ENCODE data around the gene CTR9. TPM values are rescaled to one million over a fixed set of nuclear protein-coding genes. Genes with fewer than 3 reads are reported as not detected.

CTR9 gene
- total and polyA plus RNA-seq, 4 donors: 12.5 to 33.4 (median 19.7) TPM

DNA sequence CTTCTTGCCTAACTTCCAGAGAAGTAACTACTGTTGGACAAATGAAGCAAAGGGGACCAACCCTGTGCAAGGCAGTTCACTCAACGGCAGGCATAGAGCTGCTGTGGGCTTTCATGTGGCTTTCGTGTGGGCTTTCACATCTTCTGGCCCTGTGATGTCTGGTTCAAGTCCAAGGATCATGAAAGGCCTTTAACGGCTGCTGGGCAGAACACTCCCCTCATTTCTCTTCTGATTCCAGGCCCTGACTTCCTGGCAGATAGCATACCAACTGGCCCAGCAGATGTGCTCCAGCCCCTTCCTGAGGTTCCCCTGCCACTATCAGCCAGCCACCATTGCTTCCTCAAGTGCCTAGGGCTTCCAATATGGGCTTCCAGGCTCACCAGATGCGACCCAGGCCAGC, 28.7 kb upstream of the CTR9 start:
- Histone ChIP-seq H3K4me3 (ENCODE audit: low read depth in 1 of 3, low read length in 3 of 3) (no peak overlapping the region), H3K27ac (ENCODE audit: low read depth in 1 of 2, low read length in 2 of 2) (no peak overlapping the region), H3K9ac (ENCODE audit: low read depth in 1 of 2, low read length in 2 of 2) (no peak overlapping the region), H3K9me3 (ENCODE audit: control insufficient read depth in 4 of 4, low read length in 3 of 4) (no peaks in the 10 kb centered on the region), H3K36me3 (ENCODE audit: control insufficient read depth in 4 of 4, insufficient read depth in 3 of 4, low read depth in 1 of 4, low read length in 3 of 4) (no peaks in the 10 kb centered on the region), H3K27me3 (ENCODE audit: control insufficient read depth in 4 of 4, insufficient read depth in 4 of 4, low read length in 3 of 4) (no peaks in the 10 kb centered on the region), H3K4me1 (ENCODE audit: control insufficient read depth in 4 of 4, insufficient read depth in 4 of 4, low read length in 3 of 4) (no peaks in the 10 kb centered on the region)
- DNase-seq (ENCODE audit: low spot score): no peak
- 60% methylated on average over 4 of the region's 4 CpGs for WGBS
- no peak for TF ChIP-seq YY1 (IDR thresholded peaks at IDR 0.05)
- no peak for TF ChIP-seq GABPA (IDR thresholded peaks at IDR 0.05 in 1 of 2, conservative IDR thresholded peaks at IDR 0.05 in 1 of 2)
- TF ChIP-seq, protein P1, sequence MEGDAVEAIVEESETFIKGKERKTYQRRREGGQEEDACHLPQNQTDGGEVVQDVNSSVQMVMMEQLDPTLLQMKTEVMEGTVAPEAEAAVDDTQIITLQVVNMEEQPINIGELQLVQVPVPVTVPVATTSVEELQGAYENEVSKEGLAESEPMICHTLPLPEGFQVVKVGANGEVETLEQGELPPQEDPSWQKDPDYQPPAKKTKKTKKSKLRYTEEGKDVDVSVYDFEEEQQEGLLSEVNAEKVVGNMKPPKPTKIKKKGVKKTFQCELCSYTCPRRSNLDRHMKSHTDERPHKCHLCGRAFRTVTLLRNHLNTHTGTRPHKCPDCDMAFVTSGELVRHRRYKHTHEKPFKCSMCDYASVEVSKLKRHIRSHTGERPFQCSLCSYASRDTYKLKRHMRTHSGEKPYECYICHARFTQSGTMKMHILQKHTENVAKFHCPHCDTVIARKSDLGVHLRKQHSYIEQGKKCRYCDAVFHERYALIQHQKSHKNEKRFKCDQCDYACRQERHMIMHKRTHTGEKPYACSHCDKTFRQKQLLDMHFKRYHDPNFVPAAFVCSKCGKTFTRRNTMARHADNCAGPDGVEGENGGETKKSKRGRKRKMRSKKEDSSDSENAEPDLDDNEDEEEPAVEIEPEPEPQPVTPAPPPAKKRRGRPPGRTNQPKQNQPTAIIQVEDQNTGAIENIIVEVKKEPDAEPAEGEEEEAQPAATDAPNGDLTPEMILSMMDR (IDR thresholded peaks at IDR 0.05; ENCODE audit: low read depth, low read length, missing input control): no peak
- no peak for TF ChIP-seq RAD21 (IDR thresholded peaks at IDR 0.05)
- TF ChIP-seq, protein P2, sequence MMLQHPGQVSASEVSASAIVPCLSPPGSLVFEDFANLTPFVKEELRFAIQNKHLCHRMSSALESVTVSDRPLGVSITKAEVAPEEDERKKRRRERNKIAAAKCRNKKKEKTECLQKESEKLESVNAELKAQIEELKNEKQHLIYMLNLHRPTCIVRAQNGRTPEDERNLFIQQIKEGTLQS (IDR thresholded peaks at IDR 0.05): no peak
- TF ChIP-seq TAF1 (conservative IDR thresholded peaks at IDR 0.05): no peak

DNA sequence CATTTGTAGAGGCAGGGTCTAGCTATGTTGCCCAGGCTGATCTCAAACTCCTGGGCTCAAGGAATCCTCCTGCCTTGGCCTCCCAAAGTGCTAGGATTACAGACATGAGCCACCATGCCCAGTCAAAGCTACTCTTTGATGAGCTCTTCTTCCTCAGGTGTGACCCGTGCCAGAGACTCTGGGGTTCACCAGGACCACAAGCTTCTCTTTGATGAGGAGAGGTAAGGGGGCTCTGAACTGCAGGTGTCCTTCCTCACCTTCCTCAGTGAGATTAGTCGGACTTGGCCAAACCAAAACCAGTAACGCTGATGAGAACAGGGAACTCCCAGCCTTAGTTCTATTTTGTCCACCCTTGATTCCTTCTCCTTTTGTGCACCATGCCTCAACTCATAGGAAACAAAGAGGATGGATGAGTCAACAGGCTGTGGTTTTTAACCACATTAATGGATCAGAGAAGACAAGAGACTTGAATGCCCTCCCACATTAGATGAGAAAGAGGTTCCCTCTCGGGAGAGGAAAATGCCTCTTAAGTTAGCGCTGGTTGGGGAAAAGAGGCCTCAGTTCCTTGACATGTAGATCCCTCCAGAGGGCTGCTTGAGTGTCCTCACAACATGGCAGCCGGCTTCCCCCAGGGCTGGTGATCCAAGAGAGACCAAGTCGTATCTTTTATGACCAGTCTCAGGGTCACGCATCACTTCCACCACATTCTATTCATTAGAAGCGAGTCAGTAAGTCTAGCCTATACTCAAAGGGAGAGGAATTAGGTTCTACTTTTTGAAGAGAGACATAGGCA, 25.7 kb upstream of the CTR9 start:
- Histone ChIP-seq H3K36me3 (ENCODE audit: control insufficient read depth in 4 of 4, insufficient read depth in 3 of 4, low read depth in 1 of 4, low read length in 3 of 4) (no peaks in the 10 kb centered on the region), H3K9ac (ENCODE audit: low read depth in 1 of 2, low read length in 2 of 2) (no peak overlapping the region), H3K27ac (ENCODE audit: low read depth in 1 of 2, low read length in 2 of 2) (no peak overlapping the region), H3K9me3 (ENCODE audit: control insufficient read depth in 4 of 4, low read length in 3 of 4) (no peaks in the 10 kb centered on the region), H3K4me1 (ENCODE audit: control insufficient read depth in 4 of 4, insufficient read depth in 4 of 4, low read length in 3 of 4) (no peaks in the 10 kb centered on the region), H3K27me3 (ENCODE audit: control insufficient read depth in 4 of 4, insufficient read depth in 4 of 4, low read length in 3 of 4) (no peaks in the 10 kb centered on the region), H3K4me3 (ENCODE audit: low read depth in 1 of 3, low read length in 3 of 3) (no peak overlapping the region)
- WGBS: 87% methylated on average over 9 of the region's 9 CpGs
- TF ChIP-seq RXRA (IDR thresholded peaks at IDR 0.05) (no peak), RAD21 (IDR thresholded peaks at IDR 0.05) (no peak), JUND (IDR thresholded peaks at IDR 0.05) (no peak), HNF4A (conservative IDR thresholded peaks at IDR 0.05) (no peak)
- TF ChIP-seq, protein P2 (IDR thresholded peaks at IDR 0.05): no peak
- no peak for DNase-seq (ENCODE audit: low spot score)

DNA sequence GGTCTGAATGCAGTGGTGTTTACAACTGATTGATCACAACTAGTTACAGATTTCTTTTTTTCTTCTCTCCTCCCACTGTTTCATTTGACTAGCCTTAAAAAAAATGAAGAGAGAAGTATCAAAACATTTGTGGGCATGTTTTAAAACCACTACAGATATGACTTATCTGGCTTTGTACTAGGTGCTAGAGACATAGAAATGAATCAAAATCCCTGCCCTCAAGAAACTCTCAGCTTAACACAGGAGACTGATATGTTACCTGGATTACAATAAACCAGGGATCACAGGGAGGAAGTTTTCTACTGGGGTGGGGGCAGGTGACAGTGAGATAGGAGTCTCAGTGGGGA, 25.2 kb upstream of the CTR9 start:
- DNase-seq (ENCODE audit: low spot score): no peak
- Histone ChIP-seq H3K9ac (ENCODE audit: low read depth in 1 of 2, low read length in 2 of 2) (no peak overlapping the region), H3K4me1 (ENCODE audit: control insufficient read depth in 4 of 4, insufficient read depth in 4 of 4, low read length in 3 of 4) (no peaks in the 10 kb centered on the region), H3K36me3 (ENCODE audit: control insufficient read depth in 4 of 4, insufficient read depth in 3 of 4, low read depth in 1 of 4, low read length in 3 of 4) (no peaks in the 10 kb centered on the region), H3K27me3 (ENCODE audit: control insufficient read depth in 4 of 4, insufficient read depth in 4 of 4, low read length in 3 of 4) (no peaks in the 10 kb centered on the region), H3K9me3 (ENCODE audit: control insufficient read depth in 4 of 4, low read length in 3 of 4) (no peaks in the 10 kb centered on the region), H3K27ac (ENCODE audit: low read depth in 1 of 2, low read length in 2 of 2) (no peak overlapping the region), H3K4me3 (ENCODE audit: low read depth in 1 of 3, low read length in 3 of 3) (no peak overlapping the region)
- TF ChIP-seq, protein P3, sequence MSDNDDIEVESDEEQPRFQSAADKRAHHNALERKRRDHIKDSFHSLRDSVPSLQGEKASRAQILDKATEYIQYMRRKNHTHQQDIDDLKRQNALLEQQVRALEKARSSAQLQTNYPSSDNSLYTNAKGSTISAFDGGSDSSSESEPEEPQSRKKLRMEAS (IDR thresholded peaks at IDR 0.05): no peak
- TF ChIP-seq, protein P2 (IDR thresholded peaks at IDR 0.05): no peak
- TF ChIP-seq HNF4G (IDR thresholded peaks at IDR 0.05): no peak
- no peak for TF ChIP-seq EGR1 (IDR thresholded peaks at IDR 0.05; ENCODE audit: low read depth in 2 of 2)
- no peak for TF ChIP-seq JUND (IDR thresholded peaks at IDR 0.05)
- TF ChIP-seq RXRA (IDR thresholded peaks at IDR 0.05): no peak
- no peak for TF ChIP-seq YY1 (IDR thresholded peaks at IDR 0.05)
- TF ChIP-seq TAF1 (conservative IDR thresholded peaks at IDR 0.05): no peak
- TF ChIP-seq REST (IDR thresholded peaks at IDR 0.05): no peak
- TF ChIP-seq, protein P1 (IDR thresholded peaks at IDR 0.05; ENCODE audit: low read depth, low read length, missing input control): no peak

Data from liver (tissue), 9 donors.